GM18505 (cell line): Measurements from ENCODE around the gene FIS1.
"Not testable (repeated sequence)": the region's sequence is repeated elsewhere in the genome, so short reads cannot be mapped to it uniquely, and the experiment has no call there.

Source experiments
- ATAC-seq: cut with Tn5 transposase; IDR thresholded peaks from one replicate; pipeline ENCODE4 v1.9.1; 2021; ENCODE audit not compliant: unreplicated experiment
- POLR2A ChIP-seq: IDR thresholded peaks from 4 replicates; pipeline ENCODE4 v1.6.1; 2011; ENCODE audit warnings: borderline replicate concordance; ENCODE audit not compliant: insufficient read depth, insufficient read length; ENCODE audit errors: extremely low read depth

Gene FIS1

DNA sequence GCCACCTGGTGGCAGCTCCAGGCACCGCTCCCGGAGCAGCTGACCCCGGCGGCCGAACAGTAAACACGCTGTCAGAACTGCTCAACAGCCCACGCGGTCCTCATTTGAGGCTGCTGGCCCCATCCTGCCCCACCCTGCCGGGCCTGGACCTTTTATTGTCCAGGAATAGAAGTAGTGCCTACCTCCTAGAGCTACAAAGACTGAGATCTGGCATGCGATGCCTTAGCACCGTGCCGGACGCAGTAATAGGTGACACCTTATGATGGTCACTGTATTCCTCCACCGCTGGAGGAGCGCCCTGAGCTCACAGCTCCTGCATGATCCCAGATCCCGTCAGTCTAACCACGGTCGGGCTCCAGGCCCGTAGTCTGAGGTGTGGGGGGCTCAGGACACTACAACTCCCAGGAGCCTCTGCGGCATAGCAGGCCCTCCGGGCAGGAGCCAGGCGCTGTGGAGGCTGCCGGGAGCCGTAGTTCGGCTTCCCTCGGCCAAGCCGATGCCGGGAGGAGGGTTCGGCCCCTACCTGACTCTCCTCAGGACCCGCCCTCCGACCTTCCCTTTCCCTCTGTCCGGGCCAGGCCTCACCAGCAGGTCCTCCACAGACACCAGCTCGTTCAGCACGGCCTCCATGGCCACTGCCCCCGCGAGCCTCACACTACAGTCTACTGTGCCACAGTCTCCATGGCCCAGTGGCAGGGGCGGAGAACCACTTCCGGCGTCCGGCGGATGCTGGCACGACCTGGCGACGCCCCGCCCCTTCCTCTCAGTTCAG is at the start of gene FIS1:
Gene FIS1, minus strand, starts transcription at position 707 of the 772 bp plus-strand sequence. Its CDS starts 77 bp downstream, at position 630.
- TF ChIP-seq POLR2A = peak; percentile 86
- peak; percentile 87 for ATAC-seq

GRCh38 chr7:101294039-101294831 is 49.4 kb upstream of the FIS1 start:
- no peak for TF ChIP-seq POLR2A
- no peak for ATAC-seq

DNA sequence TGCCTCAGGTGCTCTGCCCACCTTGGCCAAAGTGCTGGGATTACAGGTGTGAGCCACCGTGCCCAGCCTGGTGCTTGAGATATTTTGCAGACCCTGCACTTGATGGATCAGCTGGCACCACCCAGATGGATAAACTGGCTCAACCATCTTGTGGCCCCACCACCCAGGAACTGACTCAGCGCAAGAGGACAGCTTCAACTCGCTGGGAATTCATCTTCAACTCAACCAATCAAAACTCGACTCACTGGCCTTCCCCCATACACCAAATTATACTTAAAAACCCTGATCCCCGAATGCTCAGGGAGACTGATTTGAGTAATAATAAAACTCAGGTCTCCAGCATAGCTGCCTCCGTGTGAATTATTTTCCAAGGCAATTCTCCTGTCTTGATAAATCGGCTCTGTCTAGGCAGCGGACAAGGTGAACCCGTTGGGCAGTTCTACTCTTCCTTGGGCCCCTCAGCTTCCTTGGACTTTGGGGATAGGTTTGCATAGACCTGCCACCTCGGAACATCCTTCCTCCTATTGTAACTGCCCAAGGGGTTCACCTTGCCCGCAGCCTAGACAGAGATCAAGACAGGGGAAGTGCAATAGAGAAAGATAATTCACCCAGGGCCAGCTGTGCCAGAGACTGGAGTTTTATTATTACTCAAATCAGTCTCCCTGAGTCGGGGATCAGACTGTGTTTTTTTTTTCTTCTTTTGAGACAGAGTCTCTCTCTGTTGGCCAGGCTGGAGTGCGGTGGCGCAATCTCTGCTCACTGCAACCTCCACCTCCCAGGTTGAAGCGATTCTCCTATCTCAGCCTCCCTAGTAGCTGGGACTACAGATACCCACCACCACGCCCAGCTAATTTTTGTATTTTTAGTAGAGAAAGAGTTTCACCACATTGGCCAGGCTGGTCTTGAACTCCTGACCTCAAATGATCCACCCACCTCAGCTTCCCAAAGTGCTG is 48.5 kb upstream of the FIS1 start:
- not testable (repeated sequence) for ATAC-seq

DNA sequence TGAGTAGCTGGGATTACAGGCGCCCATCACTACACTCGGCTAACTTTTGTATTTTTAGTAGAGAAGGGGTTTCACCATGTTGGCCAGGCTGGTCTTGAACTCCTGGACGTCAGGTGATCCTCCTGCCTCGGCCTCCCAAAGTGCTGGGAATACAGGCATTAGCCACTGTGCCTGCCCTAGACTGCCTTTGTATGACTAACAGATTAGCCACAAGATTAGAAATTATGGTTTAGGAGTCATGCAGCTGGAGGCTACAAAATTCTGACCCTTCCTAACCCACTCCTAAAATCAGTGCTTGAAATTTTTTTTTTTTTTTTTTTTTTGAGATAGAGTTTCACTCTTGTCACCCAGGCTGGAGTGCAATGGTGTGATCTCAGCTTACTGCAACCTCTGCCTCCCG is 47.7 kb upstream of the FIS1 start:
- ATAC-seq = not testable (repeated sequence)

- not testable (repeated sequence) for ATAC-seq
These were observed 45.5 kb upstream of the FIS1 start for GRCh38 chr7:101290186-101291037.

DNA sequence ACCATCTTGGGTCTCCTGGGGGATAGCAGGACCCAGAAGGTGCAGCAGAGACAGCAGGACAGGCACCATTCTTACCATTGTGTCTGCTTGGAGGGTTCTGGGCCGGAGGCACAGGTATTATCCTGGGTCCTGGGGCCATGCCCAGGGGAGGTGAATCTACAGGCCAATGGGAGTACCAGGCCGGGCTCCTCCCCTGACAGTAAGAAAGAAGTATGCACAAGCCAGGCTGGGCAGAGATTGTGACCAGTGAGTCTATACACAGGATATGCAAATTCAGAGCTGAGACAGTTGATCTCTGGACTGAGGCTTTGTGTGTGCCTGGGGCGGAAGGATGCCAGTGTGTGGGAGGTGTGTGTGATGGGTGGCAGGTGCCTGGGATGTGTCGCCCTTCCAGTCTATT is 44.8 kb upstream of the FIS1 start:
- ATAC-seq = not testable (repeated sequence)

DNA sequence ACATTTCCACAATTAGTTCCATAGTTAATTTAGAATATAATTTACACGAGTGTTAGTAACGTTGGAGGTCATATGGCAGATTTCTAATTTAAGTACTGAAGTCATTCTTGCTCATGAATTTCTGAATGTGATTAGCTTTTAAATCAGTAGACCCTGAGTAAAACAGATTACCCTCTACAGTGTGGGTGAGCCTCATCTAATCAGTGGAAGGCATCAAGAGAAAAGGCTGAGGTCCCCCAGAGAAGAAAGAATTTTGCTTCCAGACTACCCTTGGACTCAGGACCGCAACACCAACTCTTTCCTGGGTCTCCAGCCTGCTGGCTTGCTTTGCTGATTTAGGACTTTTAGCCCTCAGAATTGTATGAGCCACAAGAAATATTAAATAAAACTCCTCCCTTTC is 43.6 kb upstream of the FIS1 start:
- no peak for ATAC-seq
- no peak for TF ChIP-seq POLR2A

GRCh38 chr7:101287032-101287431 is 42.2 kb upstream of the FIS1 start:
- no peak for TF ChIP-seq POLR2A
- no peak for ATAC-seq

GRCh38 chr7:101285880-101286279 is 41.0 kb upstream of the FIS1 start:
- ATAC-seq = not testable (repeated sequence)

DNA sequence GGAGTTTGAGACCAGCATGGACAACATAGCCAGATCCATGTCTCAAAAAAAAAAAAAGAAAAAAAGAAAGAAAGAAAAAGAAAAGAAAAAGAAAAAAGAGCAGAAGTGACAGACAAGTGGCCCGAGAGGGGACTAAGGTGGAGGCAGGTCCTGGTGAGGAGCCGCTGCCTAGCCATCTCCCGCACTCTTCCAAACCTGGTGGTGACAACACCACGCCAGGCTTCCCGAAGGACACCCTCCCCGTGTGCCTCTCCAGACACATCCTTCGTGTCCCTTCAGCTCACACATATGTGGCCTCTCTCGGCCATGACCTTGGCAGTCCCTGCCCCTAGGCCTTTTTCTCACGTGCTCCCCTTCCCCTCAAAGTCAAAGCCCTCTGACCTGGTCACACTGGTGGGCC is 40.3 kb upstream of the FIS1 start:
- no peak for ATAC-seq
- no peak for TF ChIP-seq POLR2A

- ATAC-seq = not testable (repeated sequence)
These were observed 36.0 kb upstream of the FIS1 start for GRCh38 chr7:101280912-101281311.

DNA sequence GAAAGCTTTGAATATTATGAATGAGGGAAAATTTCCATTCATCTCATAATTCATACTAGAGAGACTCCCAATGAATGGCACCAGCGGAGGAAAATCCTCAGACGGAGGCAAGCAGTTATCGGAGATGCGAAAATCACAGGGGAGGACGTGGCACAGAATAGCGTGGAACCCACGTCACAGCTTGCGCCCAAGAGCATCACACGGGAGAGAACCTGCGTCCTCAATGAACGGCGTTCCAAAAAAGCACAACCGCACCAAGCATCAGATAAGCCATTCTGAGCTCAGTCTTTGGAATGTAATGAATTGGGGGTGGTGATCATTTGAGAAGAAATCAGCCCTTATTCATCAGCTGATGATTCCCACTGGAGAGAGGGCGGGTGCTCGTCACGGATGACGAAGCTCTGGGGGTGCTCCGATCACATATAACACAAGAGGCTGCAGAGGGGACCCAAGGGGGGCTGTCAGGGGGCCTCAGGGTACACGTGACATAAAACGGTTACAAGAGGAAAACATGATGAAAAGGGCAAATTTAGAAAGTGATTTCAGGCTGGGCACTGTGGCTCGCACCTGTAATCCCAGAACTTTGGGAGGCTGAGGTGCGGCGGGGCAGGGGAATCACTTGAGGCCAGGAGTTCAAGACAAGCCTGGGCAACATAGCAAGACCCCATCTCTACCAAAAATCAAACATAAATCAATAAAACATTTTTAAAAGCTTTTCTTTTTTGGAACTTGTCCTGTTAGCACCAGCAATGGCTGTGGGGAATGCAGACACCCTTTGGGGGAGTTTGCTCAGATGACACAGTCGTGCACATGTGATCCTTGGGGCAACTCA is 33.8 kb upstream of the FIS1 start:
- no peak for TF ChIP-seq POLR2A
- ATAC-seq = no peak

GRCh38 chr7:101277155-101277554 is 32.3 kb upstream of the FIS1 start:
- ATAC-seq = no peak
- no peak for TF ChIP-seq POLR2A
